K562 (cell line): ENCODE results near the gene PSMD13. TPM values are rescaled to one million over a fixed set of nuclear protein-coding genes. Genes with fewer than 3 reads are reported as not detected.

Experiments
- CREBBP ChIP-seq: IDR thresholded peaks from one replicate; pipeline ENCODE4 v1.6.1; 2012; ENCODE audit warnings: low read depth, mild to moderate bottlenecking, control low read depth, inconsistent platforms, low read length
- FOXK1 ChIP-seq: sonication (generic); formaldehyde crosslinking; IDR thresholded peaks from 2 replicates; pipeline ENCODE4 v1.8.0; 2022; ENCODE audit warnings: missing genetic modification reagents, mild to moderate bottlenecking, borderline replicate concordance
- NR4A1 ChIP-seq, 2 experiments: fragments of 250-450 bp in 1 of 2; fragments of 450-650 bp in 1 of 2; sonication (Bioruptor Pico) in 1 of 2; IDR thresholded peaks; 2 replicates each; pipeline versions ENCODE4 v1.4.0 to v1.6.1; 2016 to 2020; ENCODE audit warnings: mild to moderate bottlenecking in 2 of 2, missing compliant biosample characterization in 1 of 2, missing genetic modification characterization in 1 of 2, moderate library complexity in 1 of 2
- SMAD3 ChIP-seq: fragments of 450-650 bp; formaldehyde crosslinking; conservative IDR thresholded peaks from 2 replicates; pipeline ENCODE4 v1.4.0; 2020; ENCODE audit warnings: mild to moderate bottlenecking
- ZBTB40 ChIP-seq, 2 experiments: fragments of 450-650 bp in 1 of 2; sonication (generic) in 1 of 2; formaldehyde crosslinking in 1 of 2; IDR thresholded peaks; 2 replicates each; pipeline versions ENCODE4 v1.7.1 to v1.9.0; 2016 to 2022; ENCODE audit warnings: inconsistent platforms in 1 of 2, mild to moderate bottlenecking in 1 of 2, missing genetic modification reagents in 1 of 2
- ZNF512 ChIP-seq: IDR thresholded peaks from 2 replicates; pipeline ENCODE4 v1.6.1; 2016; ENCODE audit warnings: missing genetic modification characterization, missing compliant biosample characterization
- polyA plus RNA-seq, 8 experiments: library from polyadenylated mRNA; depleted of rRNA in 4 of 8; stranded (reverse) in 5 of 8; unstranded in 3 of 8; fragments of >200 nt; fragmentation: Nextera tagmentation in 2 of 8; fragmentation: Illumina TruSeq in 1 of 8; extraction: Ambion mirVana in 2 of 8; extraction: Trizol in 1 of 8; gene quantifications; 2 replicates each; pipeline versions ENCODE4 v1.2.1 to v1.2.3, GENCODE V29; 2011 to 2014; ENCODE audit warnings: inconsistent platforms in 1 of 8, missing spikeins in 1 of 8
- total RNA-seq, 7 experiments: library from RNA; depleted of rRNA in 6 of 7; stranded (reverse); fragments of >200 nt in 6 of 7; fragmentation: Illumina TruSeq in 2 of 7; extraction: Trizol in 2 of 7; gene quantifications; 2 replicates each; pipeline versions ENCODE4 v1.2.1 to v1.2.3, GENCODE V29; 2011 to 2021; ENCODE audit warnings: low replicate concordance in 1 of 7

PSMD13 gene
- total and polyA plus RNA-seq, 9 of the 15 experiments (the other 6 are each of a cell fraction or from before 2014, with no cell fraction given): 185 to 383 (median 267) TPM

- TF ChIP-seq ZBTB40 (IDR thresholded peaks at IDR 0.05): peak; percentile 59; the same call in 1 of the 2 replicates
- TF ChIP-seq ZBTB40 (CRISPR knock-in tag; IDR thresholded peaks at IDR 0.05): no peak
- no peak for TF ChIP-seq ZNF512 (tag)
- TF ChIP-seq CREBBP: no peak
- no peak for TF ChIP-seq NR4A1 (CRISPR knock-in tag; IDR thresholded peaks at IDR 0.05)
- no peak for TF ChIP-seq NR4A1 (tag; IDR thresholded peaks at IDR 0.05)
- peak; percentile 82; the same call in 1 of the 2 replicates for TF ChIP-seq FOXK1
- no peak for TF ChIP-seq SMAD3 (CRISPR knock-in tag)
Measured at GRCh38 chr11:287821-288477, 51.2 kb downstream of the PSMD13 start (continued).
